ENCODE measurements around the gene LUC7L3.
"Not testable (repeated sequence)": the region's sequence is repeated elsewhere in the genome, so short reads cannot be mapped to it uniquely, and the experiment has no call there.

LUC7L3 gene

DNA sequence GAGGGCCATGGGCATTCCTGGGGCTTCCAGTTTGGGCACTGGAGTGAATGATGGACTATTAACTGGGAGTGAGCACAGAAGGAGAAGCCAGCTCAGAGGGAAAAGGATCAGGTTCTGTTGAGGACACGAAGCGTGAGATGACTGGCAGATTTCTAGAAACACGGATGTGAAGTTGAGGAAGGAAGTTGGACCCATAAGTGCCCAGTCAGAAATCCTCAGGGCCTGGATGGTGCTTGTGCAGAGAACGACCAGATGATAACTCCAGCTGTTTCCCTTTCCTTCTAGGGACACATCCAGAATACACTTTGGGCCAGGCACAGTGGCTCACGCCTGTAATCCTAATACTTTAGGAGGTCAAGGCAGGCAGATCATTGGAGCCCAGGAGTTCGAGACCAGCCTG, 71.2 kb downstream of the LUC7L3 start:
- no peak for DNase-seq

DNA sequence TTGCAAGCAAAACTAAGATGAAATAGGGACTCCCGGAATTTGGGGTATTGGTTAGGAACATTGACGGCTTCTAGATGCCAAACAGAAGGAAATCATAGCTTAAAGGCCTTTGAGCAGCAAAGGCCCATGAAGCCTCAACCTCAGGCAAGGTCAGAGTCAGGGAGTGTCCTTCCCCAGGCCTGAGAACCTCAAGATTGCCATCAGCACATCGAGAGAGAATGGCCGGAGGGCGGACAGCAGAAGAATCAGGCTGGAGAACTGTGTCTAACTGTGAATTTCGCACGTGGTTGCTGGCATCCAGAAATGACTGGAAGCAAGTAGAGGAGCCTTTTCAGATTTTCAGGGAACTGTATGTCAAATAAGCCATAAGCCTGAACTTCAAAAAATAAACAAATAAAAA, 72.7 kb downstream of the LUC7L3 start:
- DNase-seq: no peak

GRCh38 chr17:50793007-50793406, 73.6 kb downstream of the LUC7L3 start:
- no peak for DNase-seq

- DNase-seq: no peak
Observed at GRCh38 chr17:50794361-50794760, 75.0 kb downstream of the LUC7L3 start.

- DNase-seq: no peak
Observed at GRCh38 chr17:50797135-50797810, 77.9 kb downstream of the LUC7L3 start.

DNA sequence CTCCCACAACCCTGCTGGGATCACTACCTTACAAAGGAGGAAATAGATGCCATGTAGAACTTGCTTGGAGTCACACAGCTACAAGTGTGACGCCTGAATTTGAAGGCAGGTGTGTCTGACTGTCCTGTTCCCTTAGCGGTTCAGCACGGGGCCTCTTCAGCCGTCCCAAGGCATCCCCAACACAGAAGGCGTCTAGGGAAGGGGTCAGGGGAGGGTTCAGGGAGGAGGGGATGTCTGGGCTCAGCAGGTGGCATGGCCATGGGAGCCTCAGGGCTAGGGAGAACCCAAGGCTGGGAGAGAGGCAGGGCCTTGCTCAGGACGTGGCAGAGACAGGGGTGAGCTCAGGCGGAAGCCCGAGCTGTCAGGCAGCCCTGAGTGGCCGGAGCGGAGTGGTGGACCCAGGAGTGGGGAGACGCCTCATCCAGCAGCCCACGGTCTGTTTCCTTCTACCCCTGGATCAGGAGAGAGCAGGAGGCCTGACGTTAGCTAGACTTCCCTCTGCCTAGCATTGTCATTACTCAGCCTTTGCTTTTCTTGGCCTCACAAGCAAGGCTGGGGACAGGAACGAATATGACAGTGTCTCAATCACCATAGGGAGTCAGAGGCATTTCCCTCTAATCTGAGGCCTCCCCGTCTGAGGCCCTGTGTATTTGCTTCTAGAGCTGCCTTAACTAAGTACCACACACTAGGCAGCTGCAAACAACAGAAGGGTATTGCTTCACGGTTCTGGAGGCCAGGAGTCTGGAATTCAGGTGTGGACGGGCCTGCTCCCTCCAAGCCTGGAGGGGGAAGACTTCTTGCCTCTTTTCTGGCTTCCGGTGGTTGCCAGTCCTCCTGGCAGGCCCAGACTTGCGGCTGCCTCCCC, 79.3 kb downstream of the LUC7L3 start:
- DNase-seq: no peak

- no peak for DNase-seq
Observed at GRCh38 chr17:50799582-50799981, 80.2 kb downstream of the LUC7L3 start.

DNA sequence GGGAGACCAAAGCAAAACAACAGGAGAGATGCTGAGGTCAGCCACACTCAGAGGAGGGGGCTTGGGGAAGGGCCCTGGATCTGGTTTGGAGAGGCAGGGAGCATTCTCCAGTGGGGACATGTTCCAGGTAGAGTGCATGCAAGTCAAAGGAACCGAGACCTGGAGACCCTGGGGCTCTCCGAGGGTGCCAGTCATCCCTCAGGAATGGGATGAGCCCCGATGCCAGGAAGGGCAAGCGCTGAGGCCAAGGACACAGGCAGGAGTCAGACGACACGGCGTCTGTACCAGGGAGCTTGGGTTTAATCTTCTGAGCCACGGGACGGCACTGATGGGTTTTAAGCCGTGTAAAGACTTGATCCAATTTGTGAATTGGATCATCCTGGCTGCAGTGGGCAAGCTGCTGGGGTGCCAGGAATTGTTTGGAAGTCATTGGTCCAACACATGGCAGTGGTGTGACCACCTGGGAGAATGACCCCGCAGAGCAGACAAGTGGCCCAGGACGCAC, 80.8 kb downstream of the LUC7L3 start:
- DNase-seq: no peak

GRCh38 chr17:50802609-50803571, 83.5 kb downstream of the LUC7L3 start:
- DNase-seq: no peak

DNA sequence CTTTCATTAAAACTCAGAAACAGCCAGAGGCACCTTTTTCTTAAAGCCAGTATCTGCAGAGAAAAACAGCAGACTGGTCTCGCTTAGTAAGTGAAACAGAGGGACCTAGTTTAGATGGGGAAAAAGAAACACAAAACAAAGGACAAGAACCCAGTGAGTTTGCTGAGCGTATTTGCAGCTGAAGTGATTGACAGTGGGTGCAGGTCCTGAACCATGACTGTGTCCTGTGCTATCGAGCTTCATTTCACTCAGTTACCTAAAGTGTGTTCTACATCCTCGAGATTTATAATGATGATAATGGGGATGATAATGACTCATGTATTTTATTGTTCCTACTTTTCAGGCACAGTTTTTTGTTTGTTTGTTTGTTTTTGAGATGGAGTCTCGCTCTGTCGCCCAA, 84.3 kb downstream of the LUC7L3 start:
- DNase-seq: no peak

GRCh38 chr17:50804749-50805475, 85.5 kb downstream of the LUC7L3 start:
- DNase-seq: not testable (repeated sequence)

DNA sequence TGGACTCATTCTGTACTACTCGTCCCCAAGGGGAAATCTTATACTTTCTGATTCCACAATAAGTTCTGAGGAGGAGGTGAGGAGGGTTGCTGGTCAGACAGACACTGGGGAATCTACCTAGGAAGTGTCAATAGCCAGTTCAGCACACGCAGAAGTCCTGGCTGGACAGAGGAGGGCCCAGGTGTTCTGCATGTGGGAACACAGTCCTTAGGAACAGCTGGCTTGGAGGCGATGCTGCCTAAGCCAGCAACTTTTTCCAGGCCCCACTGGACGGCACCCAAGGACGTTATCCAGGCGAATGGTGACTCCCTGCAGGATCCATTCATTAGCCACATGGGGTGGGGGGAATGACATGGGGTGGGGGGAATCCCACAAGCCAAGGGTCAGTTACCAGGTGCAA, 86.1 kb downstream of the LUC7L3 start:
- no peak for DNase-seq
